ENCODE data around the gene KDR.

Gene KDR

GRCh38 chr4:55124322-55125076, 896 bp downstream of the KDR start:
- no peak for DNase-seq (ENCODE audit: low spot score)
- no peak for FAIRE-seq

DNA sequence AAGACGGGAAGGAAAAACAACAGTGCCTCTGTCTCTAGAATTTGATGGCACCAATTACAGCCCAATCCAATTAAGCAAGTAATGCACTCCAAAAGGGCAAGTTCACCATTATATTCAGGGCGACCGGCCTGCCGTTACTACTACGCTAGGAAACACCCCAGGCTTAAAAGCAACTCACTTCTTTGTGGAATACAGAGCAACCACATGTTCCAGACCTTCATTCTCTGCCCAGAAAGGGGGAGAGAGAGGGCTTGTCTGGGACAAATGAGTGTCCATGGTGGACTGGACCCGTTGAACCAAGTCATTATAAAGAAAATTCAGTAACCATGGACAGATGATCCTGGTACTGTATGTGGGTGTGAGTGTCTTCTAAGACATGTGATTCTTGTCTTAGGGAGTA, 1.6 kb downstream of the KDR start:
- no peak for DNase-seq (ENCODE audit: low spot score)
- FAIRE-seq = no peak

DNA sequence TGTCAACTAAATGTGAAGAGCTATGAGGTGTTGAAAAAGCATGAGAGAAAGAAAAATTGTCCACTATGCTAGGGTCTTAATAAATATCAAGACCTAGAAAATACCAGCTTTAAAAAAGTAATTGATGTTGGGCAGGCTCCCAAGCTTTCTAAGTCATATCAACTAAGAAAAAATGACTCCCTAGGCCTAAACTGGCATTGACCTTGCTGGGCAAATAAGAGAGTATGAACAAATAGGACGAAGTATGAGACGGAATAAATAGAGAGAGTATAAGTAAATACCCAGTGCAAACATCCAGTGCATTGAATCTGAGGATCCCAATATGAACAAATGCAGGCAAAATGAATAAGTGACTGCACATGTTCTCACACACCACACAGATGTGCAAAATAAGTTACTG, 3.2 kb downstream of the KDR start:
- FAIRE-seq = no peak
- DNase-seq (ENCODE audit: low spot score) = no peak

DNA sequence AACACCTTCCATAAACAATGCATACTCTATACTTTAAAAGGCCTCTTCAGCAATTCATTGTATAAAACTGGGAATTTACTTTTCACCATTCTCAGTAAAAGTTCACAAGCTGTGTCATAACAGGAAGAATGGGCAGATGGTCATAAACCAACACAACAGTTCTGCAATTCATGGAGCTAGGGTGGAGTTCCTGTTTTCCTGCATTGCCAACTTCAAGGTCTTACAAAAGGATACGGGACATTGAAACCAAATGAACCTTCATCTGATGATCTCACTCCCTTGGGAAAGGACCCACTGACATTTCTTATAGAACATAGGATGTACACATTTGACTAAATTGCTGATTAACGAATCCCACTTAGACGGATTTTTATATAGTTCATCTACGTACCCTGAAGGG, 4.1 kb downstream of the KDR start:
- FAIRE-seq = no peak
- no peak for DNase-seq (ENCODE audit: low spot score)

DNA sequence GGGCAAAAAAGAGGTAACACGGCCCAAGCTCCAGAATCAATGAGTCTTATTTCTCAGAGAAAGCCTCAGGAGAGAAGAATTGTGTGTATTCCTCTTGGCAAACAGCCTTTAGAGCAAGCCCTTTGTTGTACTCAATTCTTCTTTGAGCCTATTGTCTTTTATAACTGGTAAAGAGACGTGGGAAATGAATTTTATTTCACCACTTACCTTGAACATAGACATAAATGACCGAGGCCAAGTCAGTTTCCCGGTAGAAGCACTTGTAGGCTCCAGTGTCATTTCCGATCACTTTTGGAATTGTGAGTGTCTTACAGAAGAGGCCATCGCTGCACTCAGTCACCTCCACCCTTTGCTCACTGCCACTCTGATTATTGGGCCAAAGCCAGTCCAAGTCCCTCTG, 7.0 kb downstream of the KDR start:
- FAIRE-seq (no peak), DNase-seq (ENCODE audit: low spot score) (no peak)

- DNase-seq (ENCODE audit: low spot score) (no peak), FAIRE-seq (no peak)
Measured at GRCh38 chr4:55117511-55117910, 7.9 kb downstream of the KDR start.

DNA sequence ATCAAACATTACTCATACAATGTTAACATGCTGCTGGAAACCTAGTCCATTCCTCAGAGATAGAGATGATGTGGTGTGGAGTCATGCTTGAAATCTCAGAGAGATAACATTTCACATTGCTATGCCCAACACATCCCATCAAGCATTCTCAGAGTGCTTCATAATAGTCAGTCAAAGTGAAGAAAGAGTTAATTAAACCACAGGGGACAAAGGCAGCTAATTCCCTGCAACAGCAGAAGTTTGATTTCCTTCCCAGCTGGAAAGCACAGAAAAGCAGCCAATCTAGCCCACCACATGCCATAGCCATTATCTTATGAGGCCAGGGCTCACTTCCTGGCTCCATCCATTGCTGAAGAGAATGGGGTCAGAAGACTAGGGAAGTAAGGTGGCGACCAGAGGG, 8.9 kb downstream of the KDR start:
- no peak for DNase-seq (ENCODE audit: low spot score)
- FAIRE-seq = no peak

DNA sequence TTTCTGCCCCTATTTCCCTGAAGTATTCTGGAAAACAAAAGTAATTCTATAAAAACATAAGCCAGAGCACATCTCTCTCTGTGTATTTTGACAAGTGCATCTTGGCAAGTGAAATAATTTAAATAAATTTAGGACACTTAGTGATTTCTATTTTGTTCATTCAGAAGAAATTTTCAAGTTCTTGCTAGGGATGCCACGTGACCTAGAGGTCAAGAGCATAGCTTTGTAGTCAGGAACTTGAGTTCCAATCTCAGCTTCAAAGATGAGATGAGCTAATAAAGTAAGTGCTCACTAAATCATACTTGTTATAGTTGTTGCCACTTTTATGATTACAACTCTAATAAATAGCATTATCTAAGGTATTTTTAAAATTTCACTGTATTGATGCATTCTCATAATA, 13.8 kb downstream of the KDR start:
- DNase-seq (ENCODE audit: low spot score) (no peak), FAIRE-seq (no peak)

- FAIRE-seq = no peak
- DNase-seq (ENCODE audit: low spot score) = no peak
Measured at GRCh38 chr4:55110131-55110530, 15.3 kb downstream of the KDR start.

DNA sequence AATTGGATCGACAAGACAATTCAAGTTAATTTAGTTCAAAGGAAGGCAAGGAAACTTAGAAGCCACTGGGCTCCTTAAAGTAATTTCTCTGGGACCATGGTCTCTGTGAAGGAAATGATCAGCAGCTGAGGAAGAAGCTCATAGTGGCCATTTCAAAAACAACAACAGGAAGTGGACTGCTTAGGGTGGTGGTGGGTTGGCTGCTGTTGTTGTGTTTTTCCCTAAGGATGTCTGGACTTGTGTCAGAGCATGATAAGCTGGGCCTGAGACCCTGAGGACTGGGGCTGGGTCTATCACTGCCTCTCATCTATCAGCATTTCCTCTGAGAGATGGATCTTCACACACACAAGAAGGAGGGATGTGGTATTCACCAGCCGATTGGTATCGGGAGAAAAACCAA, 18.3 kb downstream of the KDR start:
- DNase-seq (ENCODE audit: low spot score) = no peak
- FAIRE-seq = no peak

GRCh38 chr4:55103224-55103623, 22.2 kb downstream of the KDR start:
- DNase-seq (ENCODE audit: low spot score) (no peak), FAIRE-seq (no peak)

- FAIRE-seq = no peak
- DNase-seq (ENCODE audit: low spot score) = no peak
Measured at GRCh38 chr4:55099816-55100215, 25.6 kb downstream of the KDR start.

- no peak for FAIRE-seq
- no peak for DNase-seq (ENCODE audit: low spot score)
Measured at GRCh38 chr4:55098456-55099204, 26.8 kb downstream of the KDR start.

GRCh38 chr4:55096619-55097018, 28.8 kb downstream of the KDR start:
- FAIRE-seq (no peak), DNase-seq (ENCODE audit: low spot score) (no peak)

- FAIRE-seq (no peak), DNase-seq (ENCODE audit: low spot score) (no peak)
Measured at GRCh38 chr4:55096045-55096444, 29.4 kb downstream of the KDR start.

GRCh38 chr4:55092504-55092903, 32.9 kb downstream of the KDR start:
- FAIRE-seq = no peak
- no peak for DNase-seq (ENCODE audit: low spot score)

- FAIRE-seq = no peak
- no peak for DNase-seq (ENCODE audit: low spot score)
Measured at GRCh38 chr4:55089916-55090315, 35.5 kb downstream of the KDR start.

GRCh38 chr4:55087913-55088260, 37.5 kb downstream of the KDR start:
- FAIRE-seq (no peak), DNase-seq (ENCODE audit: low spot score) (no peak)

DNA sequence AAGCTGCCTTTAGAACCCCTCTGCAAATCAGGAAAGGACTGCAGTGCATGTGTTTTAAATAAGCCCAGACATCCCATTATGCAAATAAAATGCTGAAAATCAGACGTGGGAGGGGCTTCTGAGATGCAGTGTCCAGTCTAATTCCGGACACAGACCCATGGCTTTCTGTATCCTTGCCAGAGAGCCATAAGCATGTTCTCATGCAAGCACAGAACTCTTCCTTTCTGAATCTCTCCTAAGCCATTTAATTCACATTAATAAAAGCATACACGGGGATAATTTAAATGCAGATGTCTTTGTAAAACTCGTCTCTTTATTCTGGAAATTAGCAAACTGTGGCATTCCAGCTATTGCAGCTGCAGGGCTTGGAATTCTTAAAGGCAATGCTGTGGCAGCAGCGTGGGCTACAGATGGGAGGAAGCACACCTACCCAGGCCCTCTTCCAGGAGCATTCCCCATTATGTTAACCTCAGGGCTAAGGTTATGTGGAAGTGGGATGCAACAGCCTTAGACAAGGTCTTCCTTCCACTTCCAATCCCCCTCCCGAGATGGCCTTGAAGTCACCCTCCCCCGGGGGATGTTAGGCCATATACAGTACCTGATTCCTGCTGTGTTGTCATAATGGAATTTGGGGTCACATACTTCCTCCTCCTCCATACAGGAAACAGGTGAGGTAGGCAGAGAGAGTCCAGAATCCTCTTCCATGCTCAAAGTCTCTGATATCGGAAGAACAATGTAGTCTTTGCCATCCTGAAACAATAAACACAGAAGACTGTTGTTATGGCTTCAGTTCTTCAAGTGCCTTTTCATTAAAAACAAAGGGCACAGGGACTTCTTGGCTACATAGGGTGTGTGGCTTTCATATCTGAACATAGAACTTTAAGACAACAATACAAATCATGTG, 38.1 kb downstream of the KDR start:
- FAIRE-seq (peak; percentile 42), DNase-seq (ENCODE audit: low spot score) (no peak)

DNA sequence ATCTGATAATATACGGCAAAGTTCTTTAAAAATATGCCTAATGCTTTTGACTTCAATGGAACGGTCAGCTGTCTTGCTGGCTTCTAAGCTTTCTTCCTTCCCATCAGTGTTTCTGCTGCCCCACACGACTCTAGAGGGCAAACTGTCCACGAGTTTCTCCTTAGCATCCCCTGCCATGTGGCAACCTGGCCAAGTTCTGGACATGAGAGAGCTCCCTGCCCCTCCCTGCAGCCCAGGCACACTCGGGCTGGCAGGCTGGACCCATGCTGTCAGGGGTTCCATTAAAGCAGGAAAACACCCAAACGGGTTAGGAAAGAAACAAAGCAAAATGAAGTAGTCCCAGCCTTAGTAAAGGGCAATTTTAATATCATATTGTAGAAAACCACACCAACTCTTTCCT, 38.8 kb downstream of the KDR start:
- DNase-seq (ENCODE audit: low spot score) (no peak), FAIRE-seq (no peak)

DNA sequence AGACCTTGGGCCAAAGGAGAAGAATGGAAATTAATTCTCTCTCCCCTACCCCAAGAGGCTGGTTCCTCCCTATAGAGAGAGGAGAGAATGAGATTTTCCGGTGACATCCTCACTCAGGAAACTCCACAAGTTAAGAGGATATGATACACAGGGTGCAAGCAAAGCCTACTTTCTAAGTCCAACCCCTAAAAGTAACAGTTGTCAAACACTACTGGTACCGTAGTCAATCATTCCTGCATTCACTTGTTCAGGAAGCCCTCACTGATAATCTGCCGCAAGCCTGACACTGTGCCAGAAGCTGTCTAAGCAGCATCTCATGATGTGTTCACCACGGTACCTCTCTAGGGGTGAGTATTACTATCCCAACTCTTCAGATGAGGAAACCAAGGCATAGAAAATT, 41.7 kb downstream of the KDR start:
- FAIRE-seq (no peak), DNase-seq (ENCODE audit: low spot score) (no peak)

GRCh38 chr4:55082756-55083155, 42.6 kb downstream of the KDR start:
- no peak for FAIRE-seq

More at GRCh38 chr4:55082756-55083155, 42.6 kb downstream of the KDR start:
- no peak for DNase-seq (ENCODE audit: low spot score)

Data from urothelium cell line (cell line).